GM08714 (cell line): ENCODE measurements around the gene FAM53B.

Experiments used
- H3K4me3 ChIP-seq: fragments of 200-500 bp; sonication (Bioruptor generic); 2 replicates; pipeline ENCODE4 v1.5.1; 2014; ENCODE audit warnings: mild to moderate bottlenecking, low read length, inconsistent platforms
- ZNF274 ChIP-seq: IDR thresholded peaks from 2 replicates; pipeline ENCODE4 v1.6.1; 2012; ENCODE audit warnings: mild to moderate bottlenecking, low read depth, low read length

Gene FAM53B

GRCh38 chr10:124712704-124713407, 31.3 kb downstream of the FAM53B start:
- TF ChIP-seq ZNF274, result no peak
- no peak overlapping the region for H3K4me3 ChIP-seq

- no peak for TF ChIP-seq ZNF274
- H3K4me3 ChIP-seq, result no peak overlapping the region
These were observed 33.0 kb downstream of the FAM53B start for GRCh38 chr10:124711145-124711544.

GRCh38 chr10:124710266-124710881, 33.8 kb downstream of the FAM53B start:
- TF ChIP-seq ZNF274, result no peak

GRCh38 chr10:124709861-124710260, 34.3 kb downstream of the FAM53B start:
- H3K4me3 ChIP-seq, result no peak overlapping the region
- TF ChIP-seq ZNF274, result no peak

More at GRCh38 chr10:124710266-124710881, 33.8 kb downstream of the FAM53B start:
- H3K4me3 ChIP-seq, result no peak overlapping the region

- H3K4me3 ChIP-seq, result no peak overlapping the region
- TF ChIP-seq ZNF274, result no peak
These were observed 35.2 kb downstream of the FAM53B start for GRCh38 chr10:124708922-124709520.

GRCh38 chr10:124708246-124708779, 35.9 kb downstream of the FAM53B start:
- no peak for TF ChIP-seq ZNF274
- no peak overlapping the region for H3K4me3 ChIP-seq

GRCh38 chr10:124707551-124707950, 36.6 kb downstream of the FAM53B start:
- TF ChIP-seq ZNF274, result no peak

GRCh38 chr10:124707144-124707467, 37.1 kb downstream of the FAM53B start:
- no peak for TF ChIP-seq ZNF274
- no peak overlapping the region for H3K4me3 ChIP-seq

More at GRCh38 chr10:124707551-124707950, 36.6 kb downstream of the FAM53B start:
- H3K4me3 ChIP-seq, result no peak overlapping the region

- no peak for TF ChIP-seq ZNF274
- H3K4me3 ChIP-seq, result no peak overlapping the region
These were observed 37.6 kb downstream of the FAM53B start for GRCh38 chr10:124706462-124707143.

- no peak for TF ChIP-seq ZNF274
- no peak overlapping the region for H3K4me3 ChIP-seq
These were observed 38.2 kb downstream of the FAM53B start for GRCh38 chr10:124705817-124706461.

GRCh38 chr10:124705381-124705740, 38.8 kb downstream of the FAM53B start:
- no peak overlapping the region for H3K4me3 ChIP-seq
- TF ChIP-seq ZNF274, result no peak

- no peak for TF ChIP-seq ZNF274
- no peak overlapping the region for H3K4me3 ChIP-seq
These were observed 39.5 kb downstream of the FAM53B start for GRCh38 chr10:124704428-124705380.
